HG02981 (cell line): ENCODE measurements around the gene IFNL1.
"Not testable (repeated sequence)": the region's sequence is repeated elsewhere in the genome, so short reads cannot be mapped to it uniquely, and the experiment has no call there.

Experiments
- ATAC-seq: cut with Tn5 transposase; IDR thresholded peaks from one replicate; pipeline ENCODE4 v1.9.1; 2021; ENCODE audit warnings: mild to moderate bottlenecking, moderate library complexity; ENCODE audit not compliant: unreplicated experiment

The IFNL1 gene

GRCh38 chr19:39296055-39296645 lies at the start of gene IFNL1:
Gene IFNL1, plus strand, starts transcription at chr19:39296407. Its CDS starts 15 bp downstream, at chr19:39296422.
- no peak for ATAC-seq

DNA sequence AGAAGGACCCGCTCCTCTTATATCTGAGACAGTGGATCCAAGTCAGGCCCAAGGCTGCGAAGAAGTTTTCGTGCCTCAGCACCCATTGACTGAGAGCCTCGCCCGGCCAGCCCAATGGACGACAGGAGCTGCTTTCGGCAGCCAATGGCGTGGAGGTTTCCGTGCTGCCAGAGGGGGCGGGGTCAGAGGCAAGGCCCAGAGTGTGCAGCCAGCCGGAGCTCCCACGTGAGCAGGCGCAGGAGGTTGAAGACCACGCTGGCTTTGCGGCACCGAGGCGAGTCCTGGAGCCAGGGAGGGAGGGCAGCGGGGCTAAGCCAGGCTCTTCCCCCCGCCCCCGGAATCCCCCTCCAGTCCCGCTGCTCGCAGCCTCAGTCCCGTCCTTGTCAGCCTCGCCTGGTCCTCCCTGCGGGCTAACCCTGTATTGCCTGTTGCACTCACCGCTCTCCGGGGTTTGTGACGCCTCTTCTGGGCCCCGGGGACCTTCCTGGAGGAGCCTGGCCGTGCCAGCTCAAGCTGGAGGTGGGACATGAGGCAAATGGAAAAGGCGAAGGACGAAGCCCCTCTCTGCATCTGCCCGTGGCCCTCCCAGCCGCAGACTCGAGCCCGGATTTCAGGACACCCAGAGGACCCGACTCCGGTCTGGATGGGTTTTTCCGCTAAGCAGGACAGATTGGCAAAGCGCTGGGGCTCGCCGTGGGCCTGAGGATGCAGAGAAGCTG lies 49.1 kb upstream of the IFNL1 start:
- no peak for ATAC-seq

DNA sequence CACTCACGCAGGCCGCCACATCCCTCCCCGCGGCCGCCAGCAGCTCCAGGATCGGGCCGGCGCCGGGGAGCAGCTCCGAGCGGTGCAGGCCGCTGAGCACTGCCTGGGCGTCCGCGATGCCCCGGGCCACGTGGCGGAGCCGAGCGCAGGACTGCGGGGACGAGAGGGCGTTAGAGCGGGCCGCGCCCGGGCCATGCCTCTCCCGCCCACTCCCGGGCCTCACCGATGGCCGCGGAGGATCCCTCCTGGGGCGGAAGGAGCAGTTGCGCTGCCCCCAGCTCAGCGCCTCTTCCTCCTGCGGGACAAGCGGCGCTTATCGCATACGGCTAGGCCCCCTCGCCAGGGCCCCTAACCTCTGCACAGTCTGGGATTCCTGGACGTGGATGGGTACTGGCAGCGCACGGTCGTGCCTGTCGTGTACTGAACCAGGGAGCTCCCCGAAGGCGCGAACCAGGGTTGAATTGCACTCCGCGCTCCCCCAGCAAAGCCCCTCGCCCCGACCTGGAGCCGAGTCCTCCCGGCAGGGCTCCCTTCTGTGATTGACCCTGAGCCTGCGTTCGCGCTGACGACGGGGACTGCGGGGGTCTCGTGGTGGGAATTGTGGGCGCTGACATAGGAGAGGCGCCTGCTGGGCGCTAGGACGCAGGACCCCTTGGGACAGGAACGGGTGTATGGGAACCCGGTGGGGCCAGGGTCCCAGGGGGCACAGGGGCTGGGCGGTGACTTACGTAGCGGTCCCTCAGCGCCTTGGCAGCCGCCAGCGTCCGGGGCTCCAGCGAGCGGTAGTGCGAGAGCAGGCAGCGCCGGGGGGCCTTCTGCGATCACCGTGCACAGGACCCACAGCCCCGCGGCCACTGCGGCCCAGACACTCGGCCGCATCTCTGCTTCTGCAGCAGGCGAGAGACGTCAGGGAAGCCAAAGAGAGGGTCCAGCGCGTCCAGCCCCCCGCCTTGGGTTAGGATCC lies 48.2 kb upstream of the IFNL1 start:
- ATAC-seq, result no peak

GRCh38 chr19:39248806-39249205 lies 47.4 kb upstream of the IFNL1 start, which contains the start of gene IFNL4:
Gene IFNL4, minus strand, starts transcription at chr19:39248856.
- no peak for ATAC-seq

- ATAC-seq, result no peak
Observed at GRCh38 chr19:39251081-39251480, 45.1 kb upstream of the IFNL1 start.

GRCh38 chr19:39251846-39252245 lies 44.4 kb upstream of the IFNL1 start:
- no peak for ATAC-seq

GRCh38 chr19:39252458-39252857 lies 43.7 kb upstream of the IFNL1 start:
- no peak for ATAC-seq

DNA sequence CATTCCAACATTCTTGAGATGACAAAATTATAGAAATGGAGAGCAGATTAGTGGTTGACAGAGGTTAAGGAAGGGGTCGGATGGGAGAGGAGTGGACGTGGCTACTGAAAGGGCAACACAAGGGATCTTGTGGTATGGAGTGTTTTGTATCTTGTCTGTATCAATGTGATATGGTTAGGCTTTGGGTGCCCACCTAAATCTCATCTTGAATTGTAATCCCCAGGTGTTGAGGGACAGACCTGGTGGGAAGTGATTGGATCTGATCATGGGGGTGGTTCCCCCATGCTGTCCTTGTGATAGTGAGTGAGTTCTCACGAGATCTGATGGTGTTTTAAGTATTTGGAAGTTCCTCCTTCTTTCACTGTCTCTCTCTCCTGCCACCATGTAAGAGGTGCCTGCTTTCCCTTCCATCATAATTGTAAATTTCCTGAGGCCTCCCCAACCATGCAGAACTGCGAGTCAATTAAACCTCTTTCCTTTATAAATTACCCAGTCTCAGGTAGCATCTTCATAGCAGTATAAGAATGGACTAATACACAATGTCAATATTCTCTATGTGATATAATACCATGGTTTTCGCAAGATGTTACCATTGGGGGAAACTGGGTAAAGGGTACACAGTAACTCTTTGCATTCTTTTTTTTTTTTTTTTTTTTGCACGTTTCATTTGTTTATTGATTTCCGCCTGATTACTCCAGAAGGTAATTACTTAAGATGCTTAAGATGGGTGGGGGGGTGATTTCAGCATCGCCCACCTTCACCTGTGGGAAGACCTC lies 42.6 kb upstream of the IFNL1 start:
- ATAC-seq, result no peak

GRCh38 chr19:39254531-39255345 lies 41.5 kb upstream of the IFNL1 start:
- no peak for ATAC-seq

DNA sequence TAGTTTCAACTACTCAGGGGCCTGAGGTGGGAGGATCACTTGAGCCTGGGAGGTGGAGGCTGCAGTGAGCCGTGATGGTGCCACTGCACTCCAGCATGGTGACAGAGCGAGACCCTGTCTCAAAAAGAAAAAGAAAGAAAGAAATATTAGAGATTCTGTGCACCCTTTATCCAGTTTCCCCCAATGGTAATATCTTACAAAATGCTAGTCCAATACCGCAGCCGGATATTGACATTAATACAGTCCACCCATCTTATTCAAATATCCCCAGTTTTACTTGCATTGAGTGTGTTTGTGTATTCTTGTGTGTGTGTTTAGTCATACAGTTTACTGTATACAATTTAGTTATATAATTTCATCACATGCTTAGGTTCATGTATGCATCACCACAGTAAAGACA lies 39.0 kb upstream of the IFNL1 start:
- ATAC-seq, result no peak

GRCh38 chr19:39261704-39262103 lies 34.5 kb upstream of the IFNL1 start:
- ATAC-seq, result no peak

DNA sequence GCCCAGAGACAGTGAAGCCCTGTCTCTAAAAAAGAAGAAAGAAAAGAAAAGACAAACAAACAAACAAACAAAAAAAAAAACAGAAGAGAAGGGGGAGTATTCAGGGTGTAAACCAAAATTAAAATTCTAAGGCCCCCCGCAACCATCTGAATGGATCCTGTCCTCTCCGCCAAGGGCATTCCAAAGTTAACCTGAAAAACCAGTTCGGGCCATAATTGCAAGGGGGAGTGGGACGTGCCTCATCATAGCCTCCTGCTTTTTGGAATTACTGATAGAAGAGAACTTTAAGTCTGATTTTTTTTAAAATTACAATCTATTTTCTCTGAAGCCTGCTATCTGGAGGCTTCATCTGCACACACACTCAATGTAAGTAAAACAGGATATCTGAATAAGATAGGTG lies 33.7 kb upstream of the IFNL1 start:
- ATAC-seq, result no peak

DNA sequence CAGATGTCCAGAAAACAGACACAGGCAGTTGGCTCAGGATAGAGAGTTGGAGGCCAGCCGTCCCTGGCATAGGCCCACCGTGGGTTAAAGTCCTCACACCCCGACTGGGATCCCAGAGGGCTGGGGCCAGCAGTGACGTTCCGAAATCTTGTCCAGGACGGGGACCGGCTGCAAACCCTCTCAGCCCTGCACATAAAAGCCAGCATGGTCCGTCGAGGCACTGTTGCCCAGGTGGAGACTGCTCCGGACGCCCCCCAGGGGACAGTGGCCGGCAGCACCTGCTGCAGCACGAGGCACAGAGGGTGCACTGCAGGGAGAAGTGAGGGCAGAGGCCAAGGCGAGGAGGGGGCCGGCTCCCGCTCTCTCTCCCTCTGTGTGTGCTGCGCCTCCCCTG lies 32.3 kb upstream of the IFNL1 start:
- ATAC-seq, result no peak

DNA sequence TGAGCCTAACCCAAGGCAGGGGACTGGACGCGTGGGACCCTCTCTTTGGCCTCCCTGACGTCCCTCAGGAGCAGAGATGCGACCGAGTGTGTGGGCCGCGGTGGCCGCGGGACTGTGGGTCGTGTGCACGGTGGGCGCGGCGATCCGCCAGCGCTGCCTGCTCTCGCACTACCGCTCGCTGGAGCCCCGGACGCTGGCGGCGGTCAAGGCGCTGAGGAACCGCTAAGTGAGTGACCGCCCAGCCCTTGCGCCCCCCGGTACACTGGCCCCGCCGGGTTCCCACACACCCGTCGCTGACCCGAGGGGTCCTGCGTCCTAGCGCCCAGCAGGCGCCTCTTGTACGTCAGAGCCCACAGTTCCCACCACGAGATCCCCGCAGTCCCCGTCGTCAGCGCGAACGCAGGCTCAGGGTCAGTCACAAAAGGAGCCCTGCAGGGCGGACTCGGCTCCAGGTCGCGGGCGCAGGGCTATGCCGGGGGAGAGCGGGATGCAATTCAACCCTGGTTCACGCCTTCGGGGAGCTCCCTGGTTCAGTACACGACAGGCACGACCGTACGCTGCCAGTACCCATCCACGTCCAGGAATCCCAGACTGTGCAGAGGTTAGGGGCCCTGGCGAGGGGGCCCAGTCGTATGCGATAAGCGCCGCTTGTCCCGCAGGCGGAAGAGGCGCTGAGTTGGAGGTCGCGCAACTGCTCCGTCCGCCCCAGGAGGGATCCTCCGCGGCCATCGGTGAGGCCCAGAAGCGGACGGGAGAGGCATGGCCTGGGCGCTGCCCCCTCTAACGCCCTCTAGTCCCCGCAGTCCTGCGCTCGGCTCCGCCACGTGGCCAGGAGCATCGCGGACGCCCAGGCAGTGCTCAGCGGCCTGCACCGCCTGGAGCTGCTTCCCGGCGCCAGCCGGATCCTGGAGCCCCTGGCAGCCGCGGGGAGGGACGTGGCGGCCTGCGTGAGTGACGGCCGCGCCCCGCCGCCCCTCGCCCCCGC lies 31.6 kb upstream of the IFNL1 start:
- no peak for ATAC-seq

GRCh38 chr19:39265321-39265916 lies 30.8 kb upstream of the IFNL1 start:
- ATAC-seq, result no peak

DNA sequence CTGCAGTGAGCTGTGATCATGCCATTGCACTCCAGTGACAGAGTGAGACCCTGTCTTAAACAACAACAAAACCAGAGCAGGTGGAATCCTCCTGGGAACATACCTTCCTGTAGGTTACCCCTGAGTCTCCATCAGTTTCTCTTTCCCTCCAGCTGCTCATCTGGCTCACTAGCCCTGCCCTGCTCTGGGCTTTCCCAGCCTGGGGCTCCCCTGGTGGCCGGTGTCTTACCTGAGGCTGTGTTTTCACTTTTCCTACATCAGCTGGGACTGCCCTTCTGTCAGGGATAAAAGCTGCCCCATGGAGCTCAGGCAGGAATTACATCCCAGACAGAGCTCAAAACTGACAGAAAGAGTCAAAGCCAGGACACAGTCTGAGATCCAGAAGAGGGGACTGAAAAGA lies 28.1 kb upstream of the IFNL1 start, which contains the start of gene IFNL2:
TSS of gene IFNL2 (plus strand) at position 312 of the 400 bp plus-strand sequence. CDS start 173 bp downstream, outside the sequence.
- not testable (repeated sequence) for ATAC-seq

DNA sequence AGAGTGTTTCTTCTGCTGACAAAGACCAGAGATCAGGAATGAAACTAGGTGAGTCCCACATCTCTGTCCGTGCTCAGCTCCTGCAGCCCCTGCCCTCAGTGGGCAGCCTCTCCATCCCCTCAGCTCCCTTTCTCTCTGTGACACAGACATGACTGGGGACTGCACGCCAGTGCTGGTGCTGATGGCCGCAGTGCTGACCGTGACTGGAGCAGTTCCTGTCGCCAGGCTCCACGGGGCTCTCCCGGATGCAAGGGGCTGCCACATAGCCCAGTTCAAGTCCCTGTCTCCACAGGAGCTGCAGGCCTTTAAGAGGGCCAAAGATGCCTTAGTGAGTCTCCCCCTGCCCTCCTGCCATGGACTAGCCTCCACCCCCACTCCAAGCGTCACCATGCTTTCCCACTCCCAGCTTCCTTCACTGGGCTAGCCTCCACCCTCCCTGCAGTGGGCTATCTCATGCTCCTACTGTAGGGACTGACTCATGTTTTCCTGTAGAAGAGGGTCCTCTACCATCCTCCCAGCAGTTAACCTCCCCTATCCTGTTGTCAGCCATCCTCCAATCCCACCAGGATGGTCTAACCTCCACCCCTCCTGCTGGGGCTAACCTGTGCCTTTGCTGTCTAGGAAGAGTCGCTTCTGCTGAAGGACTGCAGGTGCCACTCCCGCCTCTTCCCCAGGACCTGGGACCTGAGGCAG lies 27.5 kb upstream of the IFNL1 start:
- not testable (repeated sequence) for ATAC-seq

DNA sequence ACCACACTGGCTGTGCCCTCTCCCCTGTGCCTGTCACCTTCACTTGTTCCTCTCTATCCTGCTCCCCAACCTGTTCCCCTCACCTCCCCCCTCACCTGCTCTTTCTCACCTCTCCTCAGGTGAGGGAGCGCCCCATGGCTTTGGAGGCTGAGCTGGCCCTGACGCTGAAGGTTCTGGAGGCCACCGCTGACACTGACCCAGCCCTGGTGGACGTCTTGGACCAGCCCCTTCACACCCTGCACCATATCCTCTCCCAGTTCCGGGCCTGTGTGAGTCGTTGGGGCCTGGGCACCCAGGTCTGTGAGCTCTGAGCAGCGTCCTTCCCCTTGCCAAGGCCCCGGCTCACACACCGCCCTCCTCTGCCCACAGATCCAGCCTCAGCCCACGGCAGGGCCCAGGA lies 26.8 kb upstream of the IFNL1 start:
- ATAC-seq, result not testable (repeated sequence)
